Activated CD8-positive, alpha-beta memory T cell treated with anti-CD3 and anti-CD28 coated beads, Interleukin-2, amount 10 ng/mL, durations not matched to agents 7 days and 5 days (primary cell): Measurements from ENCODE around the gene CCDC149. TPM values are rescaled to one million over a fixed set of nuclear protein-coding genes. Genes with fewer than 3 reads are reported as not detected.

Source experiments
- ATAC-seq: fragments of 150-1000 bp; cut with Tn5 transposase; one replicate; pipeline ENCODE4 v1.10.0; 2021; ENCODE audit warnings: moderate library complexity
- CTCF ChIA-PET: fragments of 350-600 bp; sonication (Branson Sonifier 250); formaldehyde crosslinking; loops from one replicate; lab custom pipeline; 2021; ENCODE audit warnings: antibody characterized with exemption; lab: Charles Lee
- DNase-seq: peaks from one replicate; pipeline ENCODE4 v3.0.0-alpha.2; 2020
- H3K27ac Mint-ChIP-seq: one replicate; pipeline ENCODE4 v1.8.0; 2021; ENCODE audit warnings: mild to moderate bottlenecking, mixed read lengths
- H3K27me3 Mint-ChIP-seq: one replicate; pipeline ENCODE4 v1.8.0; 2021; ENCODE audit warnings: mixed read lengths
- H3K36me3 Mint-ChIP-seq: one replicate; pipeline ENCODE4 v1.8.0; 2021; ENCODE audit warnings: mild to moderate bottlenecking, mixed read lengths
- H3K4me1 Mint-ChIP-seq: one replicate; pipeline ENCODE4 v1.8.0; 2021; ENCODE audit warnings: mixed read lengths
- H3K4me3 Mint-ChIP-seq: one replicate; pipeline ENCODE4 v1.8.0; 2021; ENCODE audit warnings: mild to moderate bottlenecking, moderate library complexity, mixed read lengths
- H3K9me3 Mint-ChIP-seq: one replicate; pipeline ENCODE4 v1.8.0; 2022; ENCODE audit warnings: low read depth, mixed read lengths
- total RNA-seq, 2 experiments: library from RNA; stranded (reverse); gene quantifications; one replicate each; pipeline ENCODE4 v1.2.3, GENCODE V29; 2021

CCDC149 gene
- total RNA-seq, 2 experiments from 2014 or later: not detected

GRCh38 chr4:24884902-24885301 lies 27.9 kb downstream of the CCDC149 start:
- Mint-ChIP-seq H3K36me3 (no peaks in the 10 kb centered on the region), H3K4me3 (no peak overlapping the region), H3K27ac (no peak overlapping the region), H3K27me3 (no peaks in the 10 kb centered on the region), H3K9me3 (no peaks in the 10 kb centered on the region), H3K4me1 (no peaks in the 10 kb centered on the region)
- CTCF ChIA-PET: no interaction called here
- DNase-seq: no peak
- no peak for ATAC-seq

- no peak for ATAC-seq
- no peak for DNase-seq
- Mint-ChIP-seq H3K4me1 (no peaks in the 10 kb centered on the region), H3K36me3 (no peaks in the 10 kb centered on the region), H3K9me3 (no peaks in the 10 kb centered on the region), H3K27me3 (no peaks in the 10 kb centered on the region), H3K27ac (no peak overlapping the region), H3K4me3 (no peak overlapping the region)
- CTCF ChIA-PET: no interaction called here
These were observed 31.2 kb downstream of the CCDC149 start for GRCh38 chr4:24881508-24882196.

GRCh38 chr4:24880186-24880585 lies 32.7 kb downstream of the CCDC149 start:
- CTCF ChIA-PET: no interaction called here
- no peak overlapping the region for H3K27ac Mint-ChIP-seq
- H3K4me3 Mint-ChIP-seq: no peak overlapping the region
- H3K9me3 Mint-ChIP-seq: no peaks in the 10 kb centered on the region
- no peak for DNase-seq
- no peak for ATAC-seq
- no peaks in the 10 kb centered on the region for H3K27me3 Mint-ChIP-seq
- no peaks in the 10 kb centered on the region for H3K36me3 Mint-ChIP-seq
- H3K4me1 Mint-ChIP-seq: no peaks in the 10 kb centered on the region

GRCh38 chr4:24878636-24879016 lies 34.2 kb downstream of the CCDC149 start:
- no peaks in the 10 kb centered on the region for H3K36me3 Mint-ChIP-seq
- no peaks in the 10 kb centered on the region for H3K9me3 Mint-ChIP-seq
- DNase-seq: no peak
- ATAC-seq: no peak
- H3K27me3 Mint-ChIP-seq: no peaks in the 10 kb centered on the region
- CTCF ChIA-PET: no interaction called here
- H3K4me1 Mint-ChIP-seq: no peaks in the 10 kb centered on the region
- no peak overlapping the region for H3K4me3 Mint-ChIP-seq
- H3K27ac Mint-ChIP-seq: no peak overlapping the region

GRCh38 chr4:24877868-24878635 lies 34.8 kb downstream of the CCDC149 start:
- Mint-ChIP-seq H3K4me3 (no peak overlapping the region), H3K27ac (no peak overlapping the region), H3K4me1 (no peaks in the 10 kb centered on the region), H3K9me3 (no peaks in the 10 kb centered on the region), H3K27me3 (no peaks in the 10 kb centered on the region), H3K36me3 (no peaks in the 10 kb centered on the region)
- DNase-seq (no peak), ATAC-seq (no peak)
- CTCF ChIA-PET: no interaction called here

- DNase-seq (no peak), ATAC-seq (no peak)
- Mint-ChIP-seq H3K27me3 (no peaks in the 10 kb centered on the region), H3K4me1 (no peaks in the 10 kb centered on the region), H3K27ac (no peak overlapping the region), H3K4me3 (no peak overlapping the region), H3K36me3 (no peaks in the 10 kb centered on the region), H3K9me3 (no peaks in the 10 kb centered on the region)
- CTCF ChIA-PET: no interaction called here
These were observed 36.4 kb downstream of the CCDC149 start for GRCh38 chr4:24876431-24876830.

GRCh38 chr4:24872720-24873119 lies 40.1 kb downstream of the CCDC149 start:
- no peak for ATAC-seq
- H3K27me3 Mint-ChIP-seq: no peaks in the 10 kb centered on the region
- CTCF ChIA-PET: no interaction called here
- no peaks in the 10 kb centered on the region for H3K36me3 Mint-ChIP-seq
- H3K4me3 Mint-ChIP-seq: no peak overlapping the region
- DNase-seq: no peak
- H3K27ac Mint-ChIP-seq: no peak overlapping the region
- H3K4me1 Mint-ChIP-seq: no peaks in the 10 kb centered on the region
- no peaks in the 10 kb centered on the region for H3K9me3 Mint-ChIP-seq

- CTCF ChIA-PET: no interaction called here
- H3K27ac Mint-ChIP-seq: no peak overlapping the region
- DNase-seq: no peak
- ATAC-seq: no peak
- no peak overlapping the region for H3K4me3 Mint-ChIP-seq
- H3K36me3 Mint-ChIP-seq: no peaks in the 10 kb centered on the region
- no peaks in the 10 kb centered on the region for H3K4me1 Mint-ChIP-seq
- no peaks in the 10 kb centered on the region for H3K27me3 Mint-ChIP-seq
- H3K9me3 Mint-ChIP-seq: no peaks in the 10 kb centered on the region
These were observed 41.6 kb downstream of the CCDC149 start for GRCh38 chr4:24871210-24871609.

- Mint-ChIP-seq H3K4me3 (no peak overlapping the region), H3K4me1 (no peaks in the 10 kb centered on the region), H3K9me3 (peaks cover 3% of the 10 kb centered on the region), H3K36me3 (no peaks in the 10 kb centered on the region), H3K27me3 (no peaks in the 10 kb centered on the region), H3K27ac (no peak overlapping the region)
- DNase-seq (no peak), ATAC-seq (no peak)
- CTCF ChIA-PET: no interaction called here
These were observed 45.0 kb downstream of the CCDC149 start for GRCh38 chr4:24867766-24868296.

- Mint-ChIP-seq H3K4me3 (no peak overlapping the region), H3K4me1 (no peaks in the 10 kb centered on the region), H3K36me3 (no peaks in the 10 kb centered on the region), H3K9me3 (peaks cover 3% of the 10 kb centered on the region), H3K27me3 (no peaks in the 10 kb centered on the region), H3K27ac (no peak overlapping the region)
- DNase-seq (no peak), ATAC-seq (no peak)
- CTCF ChIA-PET: no interaction called here
These were observed 45.6 kb downstream of the CCDC149 start for GRCh38 chr4:24867251-24867650.

GRCh38 chr4:24865401-24865800 lies 47.4 kb downstream of the CCDC149 start:
- Mint-ChIP-seq H3K27me3 (no peaks in the 10 kb centered on the region), H3K36me3 (no peaks in the 10 kb centered on the region)

GRCh38 chr4:24863799-24864198 lies 49.0 kb downstream of the CCDC149 start:
- Mint-ChIP-seq H3K4me1 (no peaks in the 10 kb centered on the region), H3K27ac (no peak overlapping the region), H3K4me3 (no peak overlapping the region), H3K27me3 (no peaks in the 10 kb centered on the region), H3K36me3 (no peaks in the 10 kb centered on the region), H3K9me3 (peaks cover 3% of the 10 kb centered on the region)
- ATAC-seq (no peak), DNase-seq (no peak)
- CTCF ChIA-PET: no interaction called here

More at GRCh38 chr4:24865401-24865800, 47.4 kb downstream of the CCDC149 start:
- no peak for ATAC-seq
- CTCF ChIA-PET: no interaction called here
- Mint-ChIP-seq H3K4me3 (no peak overlapping the region), H3K4me1 (no peaks in the 10 kb centered on the region), H3K9me3 (peaks cover 3% of the 10 kb centered on the region), H3K27ac (no peak overlapping the region)
- DNase-seq: no peak

- H3K27me3 Mint-ChIP-seq: no peaks in the 10 kb centered on the region
- no peak overlapping the region for H3K4me3 Mint-ChIP-seq
- H3K27ac Mint-ChIP-seq: no peak overlapping the region
- CTCF ChIA-PET: no interaction called here
- H3K36me3 Mint-ChIP-seq: no peaks in the 10 kb centered on the region
- ATAC-seq (no peak), DNase-seq (no peak)
- H3K9me3 Mint-ChIP-seq: peaks cover 3% of the 10 kb centered on the region
- H3K4me1 Mint-ChIP-seq: no peaks in the 10 kb centered on the region
These were observed 50.6 kb downstream of the CCDC149 start for GRCh38 chr4:24862073-24862751.
